Adrenal gland (tissue), 19 donors: ENCODE results near the gene LY86. TPM values are rescaled to one million over a fixed set of nuclear protein-coding genes. Genes with fewer than 3 reads are reported as not detected.

ENCODE experiments used
- DNase-seq, 7 donors: peaks; one replicate each; pipeline ENCODE4 v3.0.0-alpha.2; 2019 to 2020
- H3K27ac ChIP-seq, 5 donors: fragments of 200-600 bp; sonication (generic) in 4 of 5; 1 replicate in 3 of 5; 2 replicates in 2 of 5; pipeline versions ENCODE4 v1.5.1 to v1.8.0; 2016 to 2020; ENCODE audit warnings: mild to moderate bottlenecking in 1 of 5
- H3K27me3 ChIP-seq: fragments of 200-600 bp; 2 replicates; pipeline ENCODE4 v1.8.0; 2021
- H3K36me3 ChIP-seq, 2 donors: fragments of 200-600 bp; replicated peaks in 1 of 2; 1 replicate in 1 of 2; 2 replicates in 1 of 2; pipeline versions ENCODE4 v1.5.1 to v1.8.0; 2018 to 2022
- H3K4me1 ChIP-seq, 2 donors: fragments of 200-600 bp; replicated peaks in 1 of 2; 1 replicate in 1 of 2; 2 replicates in 1 of 2; pipeline versions ENCODE4 v1.5.1 to v1.8.0; 2018 to 2021
- H3K4me3 ChIP-seq, 4 donors: fragments of 200-600 bp; sonication (generic) in 3 of 4; one replicate each; pipeline ENCODE4 v1.5.1; 2016 to 2018
- H3K9me3 ChIP-seq, 3 donors: fragments of 200-600 bp; sonication (generic) in 1 of 3; replicated peaks in 1 of 3; 1 replicate in 2 of 3; 2 replicates in 1 of 3; pipeline versions ENCODE4 v1.5.1 to v1.8.0; 2016 to 2021
- POLR2A ChIP-seq, 2 donors: fragments of 450-650 bp; IDR thresholded peaks; one replicate each; pipeline ENCODE4 v1.6.1; 2017; ENCODE audit warnings: antibody characterized with exemption in 2 of 2, mild to moderate bottlenecking in 2 of 2, moderate library complexity in 1 of 2
- WGBS, 4 donors: extraction: QIAGEN DNeasy Blood & Tissue Kit in 2 of 4; methylation state at CpG; one replicate each; pipeline versions ENCODE4 v1.1.5 to v1.1.7; 2013 to 2017; 5-methylcytosine and 5-hydroxymethylcytosine counted together
- intact Hi-C, 2 donors: fragments of 100-400 bp; cut with DNase I; formaldehyde crosslinking; loops; one replicate each; pipeline versions ENCODE4 v1.14.1 to v1.15.0; 2022 to 2023
- long read RNA-seq, 10 donors: library from polyadenylated mRNA in 3 of 10; unstranded in 2 of 10; stranded (forward) in 1 of 10; transcript quantifications; one replicate each; pipeline ENCODE4 v2.0.0 and lab custom pipeline, GENCODE V29; 2021 to 2026
- polyA plus RNA-seq, 3 donors: library from polyadenylated mRNA; stranded (reverse); fragments of 200-250 nt in 2 of 3; fragments of 350-450 nt in 1 of 3; fragmentation: Illumina TruSeq in 1 of 3; extraction: RNeasy Lipid Tissue Mini Kit (QIAGEN cat#74804) in 1 of 3; gene quantifications; one replicate each; pipeline ENCODE4 v1.2.3, GENCODE V29; 2013 to 2014
- total RNA-seq, 9 donors: library from RNA; depleted of rRNA in 4 of 9; stranded (reverse); fragments of >200 nt in 4 of 9; fragments of 120-200 nt in 1 of 9; fragmentation: NEBNext Ultra II Directional in 1 of 9; extraction: Animal tissue kit (Norgen Biotek cat#: 25700) in 1 of 9; gene quantifications; one replicate each; pipeline versions ENCODE4 v1.1.0 to v1.2.4, GENCODE V29; 2013 to 2023
- TF ChIP-seq, protein P1 (sequence below), 6 experiments: fragments of 450-650 bp in 4 of 6; fragments of 200-600 bp in 2 of 6; sonication (generic) in 1 of 6; IDR thresholded peaks; 1 replicate in 5 of 6; 2 replicates in 1 of 6; pipeline versions ENCODE4 v1.5.1 to v1.8.0; 2016 to 2021; ENCODE audit warnings: antibody characterized with exemption in 6 of 6, mild to moderate bottlenecking in 2 of 6, moderate library complexity in 1 of 6
- donor health status: healthy with polysubstance abuse.
- donor health status: Bipolar disorder and iron deficiency.
- donor health status: DM: yes; HTN: yes; CAD: no.
- donor health status: DM: no; HTN: no; CAD: no.
- donor health status: DM: no; HTN: no; CAD: no.
- donor health status: DM: yes; HTN: yes; CAD: no.

Gene LY86
- total RNA-seq: 10 to 100 TPM in 3 of 9 donors, 1 to 10 TPM in 5, under 1 TPM in 1; 0.60 to 25.7 (median 7.5) TPM
- 1 to 10 TPM; 4.6 to 6.7 (median 4.8) TPM for polyA plus RNA-seq
- long read RNA-seq, donor 1, partial matches to known transcripts: 0 of 1 reads
- long read RNA-seq, donor 1, other reads (novel, unspliced or antisense): 0 of 1 reads
- long read RNA-seq, donor 2, partial matches to known transcripts: 0 of 3 reads
- long read RNA-seq, donor 2, other reads (novel, unspliced or antisense): 0 of 3 reads
- long read RNA-seq, donor 3: 0 reads
- long read RNA-seq, donor 4, transcript LY86-201 (5 exons, 559 nt): major isoform, 7 of 9 reads
- long read RNA-seq, donor 4, partial matches to known transcripts: 0 of 9 reads
- long read RNA-seq, donor 4, other reads (novel, unspliced or antisense): 2 of 9 reads
- long read RNA-seq, donor 5, transcript LY86-201 (5 exons, 559 nt): major isoform, 6 of 8 reads
- long read RNA-seq, donor 5, partial matches to known transcripts: 0 of 8 reads
- long read RNA-seq, donor 5, other reads (novel, unspliced or antisense): 2 of 8 reads
- long read RNA-seq, donor 6, transcript LY86-201 (5 exons, 559 nt): major isoform, 5 of 6 reads
- long read RNA-seq, donor 6, partial matches to known transcripts: 0 of 6 reads
- long read RNA-seq, donor 6, other reads (novel, unspliced or antisense): 1 of 6 reads
- long read RNA-seq, donor 7, partial matches to known transcripts: 0 of 1 reads
- long read RNA-seq, donor 7, other reads (novel, unspliced or antisense): 0 of 1 reads
- long read RNA-seq, donor 8, partial matches to known transcripts: 0 of 1 reads
- long read RNA-seq, donor 8, other reads (novel, unspliced or antisense): 0 of 1 reads
- long read RNA-seq, donor 9, partial matches to known transcripts: 0 of 2 reads
- long read RNA-seq, donor 9, other reads (novel, unspliced or antisense): 0 of 2 reads
- long read RNA-seq, donor 10: 0 reads

DNA sequence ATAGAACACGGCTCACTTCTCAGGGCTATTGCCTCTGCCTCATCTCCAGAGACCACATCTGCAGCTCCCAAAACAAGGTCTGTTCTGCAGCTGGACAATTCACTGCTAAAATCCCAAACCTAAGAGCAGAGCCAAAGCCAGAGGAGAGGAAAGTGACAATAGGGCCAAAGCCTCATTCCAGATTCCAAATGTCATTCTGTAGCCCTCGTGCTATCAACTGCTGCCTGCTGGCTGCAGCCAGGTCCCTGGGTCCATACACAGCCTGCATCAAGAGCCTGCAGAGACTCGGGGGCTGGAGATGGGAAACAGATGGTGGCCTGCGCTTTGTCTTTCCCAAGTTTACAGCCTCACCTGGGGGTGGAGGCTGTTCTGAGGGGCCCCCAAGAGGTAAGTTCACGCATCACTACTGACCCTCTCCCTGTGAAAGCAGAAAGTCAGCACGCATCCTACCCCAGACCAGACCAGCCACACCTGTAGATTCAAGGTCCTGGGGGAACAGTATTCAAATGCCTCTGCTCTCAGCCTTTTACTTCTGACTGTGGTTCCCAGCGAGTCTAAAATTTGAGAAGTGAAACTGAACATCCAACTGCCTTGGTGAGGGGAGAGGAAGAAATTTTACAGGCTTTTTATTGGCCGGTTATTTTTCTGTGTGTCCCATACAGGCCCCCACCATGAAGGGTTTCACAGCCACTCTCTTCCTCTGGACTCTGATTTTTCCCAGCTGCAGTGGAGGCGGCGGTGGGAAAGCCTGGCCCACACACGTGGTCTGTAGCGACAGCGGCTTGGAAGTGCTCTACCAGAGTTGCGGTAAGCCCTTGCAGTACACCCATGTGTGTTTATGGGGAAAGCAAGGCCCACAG, at the start of gene LY86:
LY86 (plus strand) TSS at position 657 of the 860 bp plus-strand sequence; CDS start at position 672, 15 bp downstream.
- intact Hi-C loops: no loop called here
- no peak within 1 kb of the TSS for H3K4me3 ChIP-seq
- H3K27ac ChIP-seq: peak within 1 kb of the TSS in 3 of 5 donors; percentile 8 to 41 (median 24)

DNA sequence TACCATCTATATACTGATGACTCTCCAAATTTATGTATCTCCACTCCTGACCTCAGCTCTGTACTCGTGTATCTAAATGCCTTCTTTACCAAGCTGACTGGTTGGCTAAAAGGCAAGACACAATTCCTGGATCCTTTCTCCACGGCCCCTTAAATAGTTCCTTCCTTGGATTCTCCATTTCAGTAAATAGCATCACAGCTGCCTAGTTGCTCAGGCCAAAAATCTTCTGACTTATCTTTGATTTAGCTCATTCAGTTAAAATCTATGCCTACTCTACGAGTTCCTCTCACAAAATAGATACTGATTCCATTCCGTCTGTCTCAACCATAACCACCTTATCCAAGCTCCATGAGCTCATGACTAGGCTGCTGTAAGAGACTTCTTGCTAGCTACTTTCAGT, 49.5 kb upstream of the LY86 start:
- H3K4me3 ChIP-seq: no peak overlapping the region
- H3K36me3 ChIP-seq: no peaks in the 10 kb centered on the region
- no peaks in the 10 kb centered on the region for H3K27me3 ChIP-seq
- no peak for DNase-seq
- intact Hi-C loops: no loop called here
- WGBS, 4 donors: 42 to 53% (median 50%) methylated on average over 4 of the region's 4 CpGs
- H3K27ac ChIP-seq: no peak overlapping the region
- H3K4me1 ChIP-seq: no peaks in the 10 kb centered on the region
- H3K9me3 ChIP-seq: no peaks in the 10 kb centered on the region
- TF ChIP-seq, protein P1, sequence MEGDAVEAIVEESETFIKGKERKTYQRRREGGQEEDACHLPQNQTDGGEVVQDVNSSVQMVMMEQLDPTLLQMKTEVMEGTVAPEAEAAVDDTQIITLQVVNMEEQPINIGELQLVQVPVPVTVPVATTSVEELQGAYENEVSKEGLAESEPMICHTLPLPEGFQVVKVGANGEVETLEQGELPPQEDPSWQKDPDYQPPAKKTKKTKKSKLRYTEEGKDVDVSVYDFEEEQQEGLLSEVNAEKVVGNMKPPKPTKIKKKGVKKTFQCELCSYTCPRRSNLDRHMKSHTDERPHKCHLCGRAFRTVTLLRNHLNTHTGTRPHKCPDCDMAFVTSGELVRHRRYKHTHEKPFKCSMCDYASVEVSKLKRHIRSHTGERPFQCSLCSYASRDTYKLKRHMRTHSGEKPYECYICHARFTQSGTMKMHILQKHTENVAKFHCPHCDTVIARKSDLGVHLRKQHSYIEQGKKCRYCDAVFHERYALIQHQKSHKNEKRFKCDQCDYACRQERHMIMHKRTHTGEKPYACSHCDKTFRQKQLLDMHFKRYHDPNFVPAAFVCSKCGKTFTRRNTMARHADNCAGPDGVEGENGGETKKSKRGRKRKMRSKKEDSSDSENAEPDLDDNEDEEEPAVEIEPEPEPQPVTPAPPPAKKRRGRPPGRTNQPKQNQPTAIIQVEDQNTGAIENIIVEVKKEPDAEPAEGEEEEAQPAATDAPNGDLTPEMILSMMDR (IDR thresholded peaks at IDR 0.05): no peak
- no peak for TF ChIP-seq POLR2A (IDR thresholded peaks at IDR 0.05)

More for the DNA sequence above, at the start of gene LY86:
- peak in 1 of 7 donors; percentile 18 for DNase-seq
- H3K9me3 ChIP-seq: no peaks in the 10 kb centered on the region
- TF ChIP-seq POLR2A (IDR thresholded peaks at IDR 0.05): no peak
- TF ChIP-seq, protein P1 (IDR thresholded peaks at IDR 0.05): no peak
- no peaks in the 10 kb centered on the region for H3K27me3 ChIP-seq
- H3K4me1 ChIP-seq: peaks cover 0 to under 1% of the 10 kb centered on the region in 2 donors
- H3K36me3 ChIP-seq: no peaks in the 10 kb centered on the region
- 69 to 81% (median 71%) methylated on average over 9 to 14 of the region's 14 CpGs for WGBS, 4 donors

DNA sequence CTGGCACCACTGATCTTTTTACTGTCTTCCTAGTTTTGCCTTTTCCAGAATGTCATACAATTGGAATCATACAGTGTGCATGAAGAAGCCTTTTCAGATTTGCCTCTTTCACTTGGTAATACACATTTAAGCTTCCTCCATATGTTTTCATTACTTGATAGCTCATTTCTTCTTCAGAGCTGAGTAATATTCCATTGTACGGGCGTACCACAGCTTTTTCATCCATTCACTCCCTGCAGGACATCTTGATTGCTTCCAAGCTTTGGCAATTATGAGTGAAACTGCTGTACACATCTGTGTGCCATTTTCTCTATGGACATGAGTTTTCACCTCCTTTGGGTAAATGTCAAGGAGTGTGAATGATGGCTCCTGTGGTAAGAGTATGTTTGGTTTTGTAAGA, 46.2 kb upstream of the LY86 start:
- Histone ChIP-seq H3K4me1 (peaks cover 10 to 11% of the 10 kb centered on the region in 2 donors), H3K9me3 (no peaks in the 10 kb centered on the region), H3K27me3 (peaks cover 6% of the 10 kb centered on the region), H3K4me3 (no peak overlapping the region), H3K36me3 (no peaks in the 10 kb centered on the region), H3K27ac (no peak overlapping the region)
- no peak for TF ChIP-seq POLR2A (IDR thresholded peaks at IDR 0.05)
- TF ChIP-seq, protein P1 (IDR thresholded peaks at IDR 0.05): no peak
- intact Hi-C loops: no loop called here
- 89 to 95% (median 92%) methylated on average over 2 of the region's 2 CpGs for WGBS, 4 donors
- no peak for DNase-seq
